Measurements from ENCODE around the gene SEMA5B.

- TF ChIP-seq, protein P1, sequence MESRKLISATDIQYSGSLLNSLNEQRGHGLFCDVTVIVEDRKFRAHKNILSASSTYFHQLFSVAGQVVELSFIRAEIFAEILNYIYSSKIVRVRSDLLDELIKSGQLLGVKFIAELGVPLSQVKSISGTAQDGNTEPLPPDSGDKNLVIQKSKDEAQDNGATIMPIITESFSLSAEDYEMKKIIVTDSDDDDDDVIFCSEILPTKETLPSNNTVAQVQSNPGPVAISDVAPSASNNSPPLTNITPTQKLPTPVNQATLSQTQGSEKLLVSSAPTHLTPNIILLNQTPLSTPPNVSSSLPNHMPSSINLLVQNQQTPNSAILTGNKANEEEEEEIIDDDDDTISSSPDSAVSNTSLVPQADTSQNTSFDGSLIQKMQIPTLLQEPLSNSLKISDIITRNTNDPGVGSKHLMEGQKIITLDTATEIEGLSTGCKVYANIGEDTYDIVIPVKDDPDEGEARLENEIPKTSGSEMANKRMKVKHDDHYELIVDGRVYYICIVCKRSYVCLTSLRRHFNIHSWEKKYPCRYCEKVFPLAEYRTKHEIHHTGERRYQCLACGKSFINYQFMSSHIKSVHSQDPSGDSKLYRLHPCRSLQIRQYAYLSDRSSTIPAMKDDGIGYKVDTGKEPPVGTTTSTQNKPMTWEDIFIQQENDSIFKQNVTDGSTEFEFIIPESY (IDR thresholded peaks at IDR 0.05), result no peak
- TF ChIP-seq, protein P2, sequence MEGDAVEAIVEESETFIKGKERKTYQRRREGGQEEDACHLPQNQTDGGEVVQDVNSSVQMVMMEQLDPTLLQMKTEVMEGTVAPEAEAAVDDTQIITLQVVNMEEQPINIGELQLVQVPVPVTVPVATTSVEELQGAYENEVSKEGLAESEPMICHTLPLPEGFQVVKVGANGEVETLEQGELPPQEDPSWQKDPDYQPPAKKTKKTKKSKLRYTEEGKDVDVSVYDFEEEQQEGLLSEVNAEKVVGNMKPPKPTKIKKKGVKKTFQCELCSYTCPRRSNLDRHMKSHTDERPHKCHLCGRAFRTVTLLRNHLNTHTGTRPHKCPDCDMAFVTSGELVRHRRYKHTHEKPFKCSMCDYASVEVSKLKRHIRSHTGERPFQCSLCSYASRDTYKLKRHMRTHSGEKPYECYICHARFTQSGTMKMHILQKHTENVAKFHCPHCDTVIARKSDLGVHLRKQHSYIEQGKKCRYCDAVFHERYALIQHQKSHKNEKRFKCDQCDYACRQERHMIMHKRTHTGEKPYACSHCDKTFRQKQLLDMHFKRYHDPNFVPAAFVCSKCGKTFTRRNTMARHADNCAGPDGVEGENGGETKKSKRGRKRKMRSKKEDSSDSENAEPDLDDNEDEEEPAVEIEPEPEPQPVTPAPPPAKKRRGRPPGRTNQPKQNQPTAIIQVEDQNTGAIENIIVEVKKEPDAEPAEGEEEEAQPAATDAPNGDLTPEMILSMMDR (IDR thresholded peaks at IDR 0.05; ENCODE audit: low read depth, low read length, missing input control), result no peak
- TF ChIP-seq RAD21 (IDR thresholded peaks at IDR 0.05), result no peak
- TF ChIP-seq ATF3 (IDR thresholded peaks at IDR 0.05), result no peak
- no peak for TF ChIP-seq NR2F2 (IDR thresholded peaks at IDR 0.05)
- no peak for TF ChIP-seq JUND (IDR thresholded peaks at IDR 0.05)
- no peak for TF ChIP-seq FOXA1 (IDR thresholded peaks at IDR 0.05)
- no peak for TF ChIP-seq RXRA (IDR thresholded peaks at IDR 0.05)
- TF ChIP-seq, protein P3, sequence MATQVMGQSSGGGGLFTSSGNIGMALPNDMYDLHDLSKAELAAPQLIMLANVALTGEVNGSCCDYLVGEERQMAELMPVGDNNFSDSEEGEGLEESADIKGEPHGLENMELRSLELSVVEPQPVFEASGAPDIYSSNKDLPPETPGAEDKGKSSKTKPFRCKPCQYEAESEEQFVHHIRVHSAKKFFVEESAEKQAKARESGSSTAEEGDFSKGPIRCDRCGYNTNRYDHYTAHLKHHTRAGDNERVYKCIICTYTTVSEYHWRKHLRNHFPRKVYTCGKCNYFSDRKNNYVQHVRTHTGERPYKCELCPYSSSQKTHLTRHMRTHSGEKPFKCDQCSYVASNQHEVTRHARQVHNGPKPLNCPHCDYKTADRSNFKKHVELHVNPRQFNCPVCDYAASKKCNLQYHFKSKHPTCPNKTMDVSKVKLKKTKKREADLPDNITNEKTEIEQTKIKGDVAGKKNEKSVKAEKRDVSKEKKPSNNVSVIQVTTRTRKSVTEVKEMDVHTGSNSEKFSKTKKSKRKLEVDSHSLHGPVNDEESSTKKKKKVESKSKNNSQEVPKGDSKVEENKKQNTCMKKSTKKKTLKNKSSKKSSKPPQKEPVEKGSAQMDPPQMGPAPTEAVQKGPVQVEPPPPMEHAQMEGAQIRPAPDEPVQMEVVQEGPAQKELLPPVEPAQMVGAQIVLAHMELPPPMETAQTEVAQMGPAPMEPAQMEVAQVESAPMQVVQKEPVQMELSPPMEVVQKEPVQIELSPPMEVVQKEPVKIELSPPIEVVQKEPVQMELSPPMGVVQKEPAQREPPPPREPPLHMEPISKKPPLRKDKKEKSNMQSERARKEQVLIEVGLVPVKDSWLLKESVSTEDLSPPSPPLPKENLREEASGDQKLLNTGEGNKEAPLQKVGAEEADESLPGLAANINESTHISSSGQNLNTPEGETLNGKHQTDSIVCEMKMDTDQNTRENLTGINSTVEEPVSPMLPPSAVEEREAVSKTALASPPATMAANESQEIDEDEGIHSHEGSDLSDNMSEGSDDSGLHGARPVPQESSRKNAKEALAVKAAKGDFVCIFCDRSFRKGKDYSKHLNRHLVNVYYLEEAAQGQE (IDR thresholded peaks at IDR 0.05), result no peak
- TF ChIP-seq YY1 (IDR thresholded peaks at IDR 0.05), result no peak
- no peak for TF ChIP-seq TAF1 (conservative IDR thresholded peaks at IDR 0.05)
- TF ChIP-seq, protein P4, sequence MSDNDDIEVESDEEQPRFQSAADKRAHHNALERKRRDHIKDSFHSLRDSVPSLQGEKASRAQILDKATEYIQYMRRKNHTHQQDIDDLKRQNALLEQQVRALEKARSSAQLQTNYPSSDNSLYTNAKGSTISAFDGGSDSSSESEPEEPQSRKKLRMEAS (IDR thresholded peaks at IDR 0.05), result no peak
- no peak for TF ChIP-seq EGR1 (IDR thresholded peaks at IDR 0.05; ENCODE audit: low read depth in 2 of 2)
These were observed 57.7 kb downstream of the SEMA5B start for GRCh38 chr3:122969585-122970469.

Data from liver (tissue), 3 donors.